T-helper 17 cell (primary cell): ENCODE results near the gene VRK3. TPM values are rescaled to one million over a fixed set of nuclear protein-coding genes. Genes with fewer than 3 reads are reported as not detected.

Experiments used
- total RNA-seq, 4 donors: library from RNA in 2 of 4; stranded (reverse) in 2 of 4; gene quantifications; one replicate each; pipeline ENCODE4 v1.2.3 and lab custom pipeline; 2022 to 2026

Gene VRK3
- total RNA-seq, 2 donors from 2014 or later, result 67.2 to 79.3 TPM

Other genes with a start within 250 kb of the VRK3 start
- 10 to 100 TPM; 29.4 to 30.7 TPM for gene FUZ, start 212.1 kb downstream of the VRK3 start, total RNA-seq
- 100 to 1,000 TPM in 1 of 2 donors, 10 to 100 TPM in 1; 94.8 to 108 TPM for gene MED25, start 207.1 kb downstream of the VRK3 start, total RNA-seq
- gene PTOV1, start 174.2 kb downstream of the VRK3 start, total RNA-seq, result 100 to 1,000 TPM; 125 to 162 TPM
- 100 to 1,000 TPM; 170 to 196 TPM for gene PNKP, start 157.8 kb downstream of the VRK3 start, total RNA-seq
- gene AKT1S1, start 148.0 kb downstream of the VRK3 start, total RNA-seq, result 10 to 100 TPM; 19.2 to 33.8 TPM
- 10 to 100 TPM; 44.1 to 57.3 TPM for gene TBC1D17, start 147.7 kb downstream of the VRK3 start, total RNA-seq
- gene IL4I1, start 128.5 kb downstream of the VRK3 start, total RNA-seq, result 100 to 1,000 TPM in 1 of 2 donors, 10 to 100 TPM in 1; 47.8 to 107 TPM
- gene ATF5, start 96.2 kb downstream of the VRK3 start, total RNA-seq, result 10 to 100 TPM; 31.8 to 36.0 TPM
- gene NUP62, start 95.9 kb downstream of the VRK3 start, total RNA-seq, result 10 to 100 TPM; 46.8 to 62.4 TPM
- not detected for gene SIGLEC11, start 64.2 kb downstream of the VRK3 start, total RNA-seq
- 1 to 10 TPM; 7.0 to 8.9 TPM for gene ZNF473, start 633 bp upstream of the VRK3 start, total RNA-seq
- not detected for gene IZUMO2, start 137.9 kb upstream of the VRK3 start, total RNA-seq
- gene MYH14, start 178.2 kb upstream of the VRK3 start, total RNA-seq, result not detected